Upper lobe of left lung (tissue), 6 donors: ENCODE results near the gene VEGFC. TPM values are rescaled to one million over a fixed set of nuclear protein-coding genes. Genes with fewer than 3 reads are reported as not detected.

Source experiments
- ATAC-seq, 2 donors: fragments of 200-7000 bp; cut with Tn5 transposase; one replicate each; pipeline ENCODE4 v1.9.1; 2022; ENCODE audit warnings: mild to moderate bottlenecking in 2 of 2, moderate library complexity in 2 of 2; ENCODE audit not compliant: low FRiP score in 2 of 2
- DNase-seq, 2 donors: peaks; one replicate each; pipeline ENCODE4 v3.0.0-alpha.2; 2019 to 2020
- H3K27ac ChIP-seq, 4 donors: fragments of 200-600 bp; sonication (generic); one replicate each; pipeline ENCODE4 v1.5.1; 2016 to 2019
- H3K27me3 ChIP-seq, 4 donors: fragments of 200-600 bp; sonication (generic); one replicate each; pipeline ENCODE4 v1.5.1; 2017 to 2019
- H3K36me3 ChIP-seq, 4 donors: fragments of 200-600 bp; sonication (generic); one replicate each; pipeline ENCODE4 v1.5.1; 2016 to 2019
- H3K4me1 ChIP-seq, 4 donors: fragments of 200-600 bp; sonication (generic); one replicate each; pipeline ENCODE4 v1.5.1; 2018 to 2019
- H3K4me3 ChIP-seq, 4 donors: fragments of 200-600 bp; sonication (generic); one replicate each; pipeline ENCODE4 v1.5.1; 2017 to 2019; ENCODE audit warnings: mild to moderate bottlenecking in 2 of 4, moderate library complexity in 1 of 4
- H3K9me3 ChIP-seq, 4 donors: fragments of 200-600 bp; sonication (generic); one replicate each; pipeline ENCODE4 v1.5.1; 2018 to 2019
- EP300 ChIP-seq, 4 donors: sonication (generic); formaldehyde crosslinking; IDR thresholded peaks; one replicate each; pipeline ENCODE4 v1.5.1; 2017; ENCODE audit warnings: antibody characterized with exemption in 4 of 4, control low read depth in 2 of 4
- POLR2A ChIP-seq, 4 donors: fragments of 450-650 bp; IDR thresholded peaks; one replicate each; pipeline ENCODE4 v1.5.1; 2016 to 2017; ENCODE audit warnings: antibody characterized with exemption in 4 of 4, mild to moderate bottlenecking in 2 of 4
- POLR2AphosphoS5 ChIP-seq, 2 donors: sonication (generic); formaldehyde crosslinking; IDR thresholded peaks; one replicate each; pipeline ENCODE4 v1.5.1; 2017; ENCODE audit warnings: antibody characterized with exemption in 2 of 2
- WGBS, 2 donors: methylation state at CpG; one replicate each; pipeline ENCODE4 v1.1.5; 2017 to 2018; 5-methylcytosine and 5-hydroxymethylcytosine counted together
- total RNA-seq, 6 donors: library from RNA; depleted of rRNA in 4 of 6; stranded (reverse); fragments of >200 nt in 4 of 6; gene quantifications; one replicate each; pipeline versions ENCODE4 v1.1.0 to v1.2.1, GENCODE V29; 2016 to 2021
- TF ChIP-seq, protein P1 (sequence below), 6 experiments: fragments of 450-650 bp in 4 of 6; fragments of 200-600 bp in 2 of 6; sonication (generic) in 2 of 6; IDR thresholded peaks; one replicate each; pipeline ENCODE4 v1.5.1; 2016 to 2019; ENCODE audit warnings: antibody characterized with exemption in 6 of 6
- donor health status: DM: no; HTN: no; CAD: no; lungs with moderate emphysema.
- donor health status: DM: no; HTN: yes; CAD: no; lungs with severe emphysema.

VEGFC gene
- total RNA-seq, 6 donors from 2014 or later: 5.1 to 13.7 (median 7.5) TPM

GRCh38 chr4:176788971-176789370 is 3.8 kb downstream of the VEGFC start:
- peaks cover 4 to 20% (median 12%) of the 10 kb centered on the region in 4 donors for H3K4me1 ChIP-seq
- TF ChIP-seq POLR2AphosphoS5 (IDR thresholded peaks at IDR 0.05) (no peak), EP300 (IDR thresholded peaks at IDR 0.05) (no peak), POLR2A (IDR thresholded peaks at IDR 0.05) (no peak)
- TF ChIP-seq, protein P1, sequence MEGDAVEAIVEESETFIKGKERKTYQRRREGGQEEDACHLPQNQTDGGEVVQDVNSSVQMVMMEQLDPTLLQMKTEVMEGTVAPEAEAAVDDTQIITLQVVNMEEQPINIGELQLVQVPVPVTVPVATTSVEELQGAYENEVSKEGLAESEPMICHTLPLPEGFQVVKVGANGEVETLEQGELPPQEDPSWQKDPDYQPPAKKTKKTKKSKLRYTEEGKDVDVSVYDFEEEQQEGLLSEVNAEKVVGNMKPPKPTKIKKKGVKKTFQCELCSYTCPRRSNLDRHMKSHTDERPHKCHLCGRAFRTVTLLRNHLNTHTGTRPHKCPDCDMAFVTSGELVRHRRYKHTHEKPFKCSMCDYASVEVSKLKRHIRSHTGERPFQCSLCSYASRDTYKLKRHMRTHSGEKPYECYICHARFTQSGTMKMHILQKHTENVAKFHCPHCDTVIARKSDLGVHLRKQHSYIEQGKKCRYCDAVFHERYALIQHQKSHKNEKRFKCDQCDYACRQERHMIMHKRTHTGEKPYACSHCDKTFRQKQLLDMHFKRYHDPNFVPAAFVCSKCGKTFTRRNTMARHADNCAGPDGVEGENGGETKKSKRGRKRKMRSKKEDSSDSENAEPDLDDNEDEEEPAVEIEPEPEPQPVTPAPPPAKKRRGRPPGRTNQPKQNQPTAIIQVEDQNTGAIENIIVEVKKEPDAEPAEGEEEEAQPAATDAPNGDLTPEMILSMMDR (IDR thresholded peaks at IDR 0.05): no peak
- no peaks in the 10 kb centered on the region for H3K36me3 ChIP-seq
- H3K27me3 ChIP-seq: peaks cover 0 to 4% (median 2%) of the 10 kb centered on the region in 4 donors
- H3K9me3 ChIP-seq: no peaks in the 10 kb centered on the region
- ATAC-seq (no peak), DNase-seq (no peak)
- H3K4me3 ChIP-seq: peak overlapping the region in 1 of 4 donors; percentile 14
- peak overlapping the region in 3 of 4 donors; percentile 4 to 31 (median 29) for H3K27ac ChIP-seq
- 81 to 87% methylated on average over 6 of the region's 6 CpGs for WGBS, 2 donors

DNA sequence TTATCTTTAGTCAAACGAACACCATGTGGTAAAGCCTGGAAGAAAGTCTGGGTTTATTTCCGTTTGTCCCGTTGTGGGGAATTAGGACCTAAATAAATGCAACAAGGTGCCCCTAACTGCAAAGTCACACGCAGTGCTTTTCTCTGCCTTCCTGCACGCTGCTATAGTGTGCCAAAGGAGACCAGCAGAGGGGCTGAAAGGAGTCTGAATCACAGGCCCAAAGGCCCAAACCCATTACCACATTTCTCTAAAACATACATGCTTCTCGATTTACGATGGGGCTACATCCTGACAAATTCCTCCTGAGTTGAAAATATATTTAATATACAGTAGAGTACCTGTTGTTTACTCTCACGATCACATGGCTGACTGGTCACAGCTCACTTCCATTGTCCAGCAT is 4.5 kb downstream of the VEGFC start:
- WGBS, 2 donors: 76 to 78% methylated on average over 8 of the region's 8 CpGs
- no peak for ATAC-seq
- Histone ChIP-seq H3K27me3 (peaks cover 0 to 4% (median 2%) of the 10 kb centered on the region in 4 donors), H3K4me1 (peaks cover 4 to 15% (median 8%) of the 10 kb centered on the region in 4 donors), H3K36me3 (no peaks in the 10 kb centered on the region), H3K9me3 (no peaks in the 10 kb centered on the region), H3K4me3 (no peak overlapping the region), H3K27ac (peak overlapping the region in 1 of 4 donors; percentile 29)
- DNase-seq: no peak
- TF ChIP-seq, protein P1 (IDR thresholded peaks at IDR 0.05): no peak
- no peak for TF ChIP-seq POLR2A (IDR thresholded peaks at IDR 0.05)
- TF ChIP-seq POLR2AphosphoS5 (IDR thresholded peaks at IDR 0.05): no peak
- no peak for TF ChIP-seq EP300 (IDR thresholded peaks at IDR 0.05)

DNA sequence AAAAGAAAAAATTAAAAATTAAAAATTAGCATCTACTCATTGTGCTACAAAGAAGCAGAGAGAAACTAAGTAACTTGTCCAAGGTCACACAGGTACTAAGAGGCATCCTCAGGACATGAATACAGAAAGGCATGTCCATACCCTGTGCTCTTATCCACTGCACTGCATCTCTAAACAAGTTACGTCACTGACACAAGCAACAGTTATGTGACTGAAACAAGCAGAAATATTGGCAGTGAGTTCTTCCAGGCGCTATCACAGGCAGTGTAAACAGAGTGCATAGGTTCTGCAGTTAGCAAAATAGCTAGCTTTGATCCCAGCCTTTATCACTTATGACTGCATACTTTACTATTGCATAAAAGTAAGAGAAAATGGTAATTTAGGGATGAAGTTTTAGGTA is 7.9 kb downstream of the VEGFC start:
- no peak for DNase-seq
- WGBS, 2 donors: 48 to 53% methylated on average over 2 of the region's 2 CpGs
- H3K4me1 ChIP-seq: peaks cover 0 to 7% (median 2%) of the 10 kb centered on the region in 4 donors
- H3K9me3 ChIP-seq: no peaks in the 10 kb centered on the region
- no peak for TF ChIP-seq EP300 (IDR thresholded peaks at IDR 0.05)
- TF ChIP-seq POLR2AphosphoS5 (IDR thresholded peaks at IDR 0.05): no peak
- TF ChIP-seq, protein P1 (IDR thresholded peaks at IDR 0.05): no peak
- TF ChIP-seq POLR2A (IDR thresholded peaks at IDR 0.05): no peak
- no peak for ATAC-seq
- no peak overlapping the region for H3K27ac ChIP-seq
- no peaks in the 10 kb centered on the region for H3K36me3 ChIP-seq
- H3K4me3 ChIP-seq: no peak overlapping the region
- H3K27me3 ChIP-seq: no peaks in the 10 kb centered on the region

GRCh38 chr4:176782794-176783193 is 9.9 kb downstream of the VEGFC start:
- H3K27ac ChIP-seq: peak overlapping the region in 2 of 4 donors; percentile 48 to 65
- H3K36me3 ChIP-seq: no peaks in the 10 kb centered on the region
- ATAC-seq: peak in 1 of 2 donors; percentile 45
- H3K4me1 ChIP-seq: peaks cover 0 to 7% (median 2%) of the 10 kb centered on the region in 4 donors
- no peaks in the 10 kb centered on the region for H3K27me3 ChIP-seq
- WGBS, 2 donors: 36 to 40% methylated on average over 2 of the region's 2 CpGs
- no peak for TF ChIP-seq EP300 (IDR thresholded peaks at IDR 0.05)
- TF ChIP-seq POLR2A (IDR thresholded peaks at IDR 0.05): no peak
- no peak for TF ChIP-seq POLR2AphosphoS5 (IDR thresholded peaks at IDR 0.05)
- TF ChIP-seq, protein P1 (IDR thresholded peaks at IDR 0.05): no peak
- DNase-seq: no peak
- H3K9me3 ChIP-seq: no peaks in the 10 kb centered on the region
- no peak overlapping the region for H3K4me3 ChIP-seq

GRCh38 chr4:176782191-176782590 is 10.5 kb downstream of the VEGFC start:
- Histone ChIP-seq H3K27ac (peak overlapping the region in 3 of 4 donors; percentile 39 to 65 (median 48)), H3K27me3 (no peaks in the 10 kb centered on the region), H3K9me3 (no peaks in the 10 kb centered on the region), H3K36me3 (no peaks in the 10 kb centered on the region), H3K4me3 (no peak overlapping the region), H3K4me1 (peaks cover 0 to 7% (median 2%) of the 10 kb centered on the region in 4 donors)
- 63 to 76% methylated on average over 5 of the region's 5 CpGs for WGBS, 2 donors
- TF ChIP-seq POLR2AphosphoS5 (IDR thresholded peaks at IDR 0.05) (no peak), EP300 (IDR thresholded peaks at IDR 0.05) (no peak), POLR2A (IDR thresholded peaks at IDR 0.05) (no peak)
- TF ChIP-seq, protein P1 (IDR thresholded peaks at IDR 0.05): no peak
- DNase-seq (no peak), ATAC-seq (no peak)
